HepG2 (cell line): Measurements from ENCODE around the gene ACAN.

Source experiments
- BRCA1 ChIP-seq: sonication (generic); formaldehyde crosslinking; IDR thresholded peaks from 2 replicates; pipeline ENCODE4 v1.4.0; 2020; ENCODE audit warnings: missing genetic modification reagents
- CEBPG ChIP-seq: IDR thresholded peaks from 2 replicates; pipeline ENCODE4 v1.6.1; 2016
- EHMT2 ChIP-seq: fragments of 200-600 bp; sonication (generic); IDR thresholded peaks from 2 replicates; pipeline ENCODE4 v1.7.0; 2017; ENCODE audit warnings: antibody characterized with exemption, low read depth, low read length, borderline replicate concordance
- JUNB ChIP-seq: sonication (generic); formaldehyde crosslinking; IDR thresholded peaks from 2 replicates; pipeline ENCODE4 v1.8.0; 2022; ENCODE audit warnings: missing genetic modification reagents, mild to moderate bottlenecking, borderline replicate concordance
- POLR2A ChIP-seq, 2 experiments: IDR thresholded peaks; 2 replicates each; pipeline ENCODE4 v1.6.1; 2011; ENCODE audit warnings: low read depth in 2 of 2, low read length in 2 of 2, mild to moderate bottlenecking in 1 of 2, moderate library complexity in 1 of 2; ENCODE audit not compliant: insufficient read depth in 1 of 2
- POLR2AphosphoS5 ChIP-seq: IDR thresholded peaks from 2 replicates; pipeline ENCODE4 v1.6.1; 2012; ENCODE audit warnings: low read depth, low read length
- ZFP36 ChIP-seq: fragments of 150-350 bp; IDR thresholded peaks from 2 replicates; pipeline ENCODE4 v1.6.1; 2018; ENCODE audit warnings: borderline replicate concordance, low read length, low read depth; ENCODE audit not compliant: partially characterized antibody
- ZKSCAN1 ChIP-seq: fragments of 150-350 bp; IDR thresholded peaks from 2 replicates; pipeline ENCODE4 v1.6.1; 2014; ENCODE audit warnings: low read length
- ZNF331 ChIP-seq: sonication (generic); formaldehyde crosslinking; IDR thresholded peaks from 2 replicates; pipeline ENCODE4 v1.4.0; 2020; ENCODE audit warnings: missing genetic modification reagents
- ZNF546 ChIP-seq: sonication (generic); formaldehyde crosslinking; conservative IDR thresholded peaks from 2 replicates; pipeline ENCODE4 v1.8.1; 2023; ENCODE audit warnings: mild to moderate bottlenecking, missing genetic modification reagents
- ZNF616 ChIP-seq: sonication (generic); formaldehyde crosslinking; IDR thresholded peaks from 2 replicates; pipeline ENCODE4 v1.5.0; 2020; ENCODE audit warnings: low read depth, mild to moderate bottlenecking, missing genetic modification reagents
- TF ChIP-seq, protein P1 (sequence below): sonication (generic); formaldehyde crosslinking; IDR thresholded peaks from 2 replicates; pipeline ENCODE4 v1.5.0; 2020; ENCODE audit warnings: mild to moderate bottlenecking, missing genetic modification reagents, moderate library complexity
- TF ChIP-seq, protein P2 (sequence below): sonication (generic); formaldehyde crosslinking; IDR thresholded peaks from 2 replicates; pipeline ENCODE4 v1.4.0; 2020; ENCODE audit warnings: missing genetic modification reagents

DNA sequence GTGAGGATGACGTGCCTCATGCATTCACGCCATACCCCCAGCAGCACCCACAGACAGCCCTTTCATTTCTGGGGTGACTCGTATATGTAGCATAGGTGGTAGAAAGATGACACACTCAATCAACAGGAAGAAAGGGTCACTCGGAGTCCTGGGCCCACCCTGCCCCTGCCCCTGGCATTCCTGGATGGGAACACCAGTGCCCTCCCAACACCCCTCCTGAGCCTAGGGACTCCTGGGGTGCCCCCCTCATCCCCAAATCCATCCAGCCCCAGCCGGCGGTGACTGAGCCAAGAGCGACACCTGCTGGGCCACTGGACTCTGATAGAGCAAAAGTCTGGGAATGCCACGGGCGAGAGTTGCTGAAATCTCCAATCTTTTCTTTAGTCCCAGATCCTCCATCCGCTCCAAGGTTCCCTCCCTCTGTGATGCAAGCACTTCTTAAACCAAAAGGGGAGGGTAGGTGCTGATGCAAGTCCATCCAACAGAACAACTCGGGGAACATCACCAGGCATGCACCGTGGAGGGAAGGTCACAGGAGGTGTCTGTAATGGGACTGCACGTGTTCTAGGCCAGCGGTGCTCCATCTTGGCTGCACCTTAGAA lies 31.1 kb downstream of the ACAN start:
- TF ChIP-seq, protein P1, sequence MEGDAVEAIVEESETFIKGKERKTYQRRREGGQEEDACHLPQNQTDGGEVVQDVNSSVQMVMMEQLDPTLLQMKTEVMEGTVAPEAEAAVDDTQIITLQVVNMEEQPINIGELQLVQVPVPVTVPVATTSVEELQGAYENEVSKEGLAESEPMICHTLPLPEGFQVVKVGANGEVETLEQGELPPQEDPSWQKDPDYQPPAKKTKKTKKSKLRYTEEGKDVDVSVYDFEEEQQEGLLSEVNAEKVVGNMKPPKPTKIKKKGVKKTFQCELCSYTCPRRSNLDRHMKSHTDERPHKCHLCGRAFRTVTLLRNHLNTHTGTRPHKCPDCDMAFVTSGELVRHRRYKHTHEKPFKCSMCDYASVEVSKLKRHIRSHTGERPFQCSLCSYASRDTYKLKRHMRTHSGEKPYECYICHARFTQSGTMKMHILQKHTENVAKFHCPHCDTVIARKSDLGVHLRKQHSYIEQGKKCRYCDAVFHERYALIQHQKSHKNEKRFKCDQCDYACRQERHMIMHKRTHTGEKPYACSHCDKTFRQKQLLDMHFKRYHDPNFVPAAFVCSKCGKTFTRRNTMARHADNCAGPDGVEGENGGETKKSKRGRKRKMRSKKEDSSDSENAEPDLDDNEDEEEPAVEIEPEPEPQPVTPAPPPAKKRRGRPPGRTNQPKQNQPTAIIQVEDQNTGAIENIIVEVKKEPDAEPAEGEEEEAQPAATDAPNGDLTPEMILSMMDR (CRISPR knock-in tag) = peak; percentile 86
- no peak for TF ChIP-seq ZFP36
- no peak for TF ChIP-seq ZNF616 (CRISPR knock-in tag)
- TF ChIP-seq CEBPG (CRISPR knock-in tag) = no peak
- no peak for TF ChIP-seq EHMT2
- TF ChIP-seq POLR2A (IDR thresholded peaks at IDR 0.05; ENCODE audit: insufficient read depth in 1 of 2, low read depth in 2 of 2, low read length in 2 of 2) = no peak
- no peak for TF ChIP-seq JUNB (CRISPR knock-in tag)
- TF ChIP-seq ZKSCAN1 = no peak
- no peak for TF ChIP-seq BRCA1
- TF ChIP-seq ZNF331 (CRISPR knock-in tag) = no peak
- no peak for TF ChIP-seq POLR2AphosphoS5
- no peak for TF ChIP-seq ZNF546
- TF ChIP-seq, protein P2, sequence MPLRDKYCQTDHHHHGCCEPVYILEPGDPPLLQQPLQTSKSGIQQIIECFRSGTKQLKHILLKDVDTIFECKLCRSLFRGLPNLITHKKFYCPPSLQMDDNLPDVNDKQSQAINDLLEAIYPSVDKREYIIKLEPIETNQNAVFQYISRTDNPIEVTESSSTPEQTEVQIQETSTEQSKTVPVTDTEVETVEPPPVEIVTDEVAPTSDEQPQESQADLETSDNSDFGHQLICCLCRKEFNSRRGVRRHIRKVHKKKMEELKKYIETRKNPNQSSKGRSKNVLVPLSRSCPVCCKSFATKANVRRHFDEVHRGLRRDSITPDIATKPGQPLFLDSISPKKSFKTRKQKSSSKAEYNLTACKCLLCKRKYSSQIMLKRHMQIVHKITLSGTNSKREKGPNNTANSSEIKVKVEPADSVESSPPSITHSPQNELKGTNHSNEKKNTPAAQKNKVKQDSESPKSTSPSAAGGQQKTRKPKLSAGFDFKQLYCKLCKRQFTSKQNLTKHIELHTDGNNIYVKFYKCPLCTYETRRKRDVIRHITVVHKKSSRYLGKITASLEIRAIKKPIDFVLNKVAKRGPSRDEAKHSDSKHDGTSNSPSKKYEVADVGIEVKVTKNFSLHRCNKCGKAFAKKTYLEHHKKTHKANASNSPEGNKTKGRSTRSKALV (CRISPR knock-in tag) = no peak
